ENCODE data around the gene MOSMO. TPM values are rescaled to one million over a fixed set of nuclear protein-coding genes. Genes with fewer than 3 reads are reported as not detected.

Gene MOSMO
- total RNA-seq, 1 donor from 2014 or later = 14.8 TPM

DNA sequence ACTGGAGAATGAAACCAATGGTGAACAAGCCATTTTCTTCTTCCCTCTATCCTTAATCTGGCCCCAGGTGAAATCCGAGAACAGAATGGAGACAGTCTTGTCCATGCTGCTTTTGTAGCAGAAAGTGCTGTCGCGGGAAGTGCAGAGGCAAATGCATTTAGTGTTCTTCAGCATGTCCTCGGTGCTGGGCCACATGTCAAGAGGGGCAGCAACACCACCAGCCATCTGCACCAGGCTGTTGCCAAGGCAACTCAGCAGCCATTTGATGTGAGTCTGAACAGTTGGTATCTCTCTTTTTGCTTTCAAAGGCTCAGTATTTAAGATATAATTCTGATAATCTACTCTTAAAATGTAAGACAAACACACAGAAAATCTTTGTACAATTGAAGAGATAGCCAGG lies 36.1 kb upstream of the MOSMO start:
- Mint-ChIP-seq H3K27me3 (ENCODE audit: low read depth) (no peaks in the 10 kb centered on the region), H3K9me3 (no peaks in the 10 kb centered on the region), H3K36me3 (ENCODE audit: low read depth) (peaks cover 10% of the 10 kb centered on the region), H3K27ac (ENCODE audit: unreplicated experiment) (no peak overlapping the region), H3K4me1 (no peaks in the 10 kb centered on the region), H3K4me3 (no peak overlapping the region)
- TF ChIP-seq, protein P1, sequence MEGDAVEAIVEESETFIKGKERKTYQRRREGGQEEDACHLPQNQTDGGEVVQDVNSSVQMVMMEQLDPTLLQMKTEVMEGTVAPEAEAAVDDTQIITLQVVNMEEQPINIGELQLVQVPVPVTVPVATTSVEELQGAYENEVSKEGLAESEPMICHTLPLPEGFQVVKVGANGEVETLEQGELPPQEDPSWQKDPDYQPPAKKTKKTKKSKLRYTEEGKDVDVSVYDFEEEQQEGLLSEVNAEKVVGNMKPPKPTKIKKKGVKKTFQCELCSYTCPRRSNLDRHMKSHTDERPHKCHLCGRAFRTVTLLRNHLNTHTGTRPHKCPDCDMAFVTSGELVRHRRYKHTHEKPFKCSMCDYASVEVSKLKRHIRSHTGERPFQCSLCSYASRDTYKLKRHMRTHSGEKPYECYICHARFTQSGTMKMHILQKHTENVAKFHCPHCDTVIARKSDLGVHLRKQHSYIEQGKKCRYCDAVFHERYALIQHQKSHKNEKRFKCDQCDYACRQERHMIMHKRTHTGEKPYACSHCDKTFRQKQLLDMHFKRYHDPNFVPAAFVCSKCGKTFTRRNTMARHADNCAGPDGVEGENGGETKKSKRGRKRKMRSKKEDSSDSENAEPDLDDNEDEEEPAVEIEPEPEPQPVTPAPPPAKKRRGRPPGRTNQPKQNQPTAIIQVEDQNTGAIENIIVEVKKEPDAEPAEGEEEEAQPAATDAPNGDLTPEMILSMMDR (conservative IDR thresholded peaks at IDR 0.05) = no peak
- no peak for DNase-seq (ENCODE audit: low read depth, low spot score)

DNA sequence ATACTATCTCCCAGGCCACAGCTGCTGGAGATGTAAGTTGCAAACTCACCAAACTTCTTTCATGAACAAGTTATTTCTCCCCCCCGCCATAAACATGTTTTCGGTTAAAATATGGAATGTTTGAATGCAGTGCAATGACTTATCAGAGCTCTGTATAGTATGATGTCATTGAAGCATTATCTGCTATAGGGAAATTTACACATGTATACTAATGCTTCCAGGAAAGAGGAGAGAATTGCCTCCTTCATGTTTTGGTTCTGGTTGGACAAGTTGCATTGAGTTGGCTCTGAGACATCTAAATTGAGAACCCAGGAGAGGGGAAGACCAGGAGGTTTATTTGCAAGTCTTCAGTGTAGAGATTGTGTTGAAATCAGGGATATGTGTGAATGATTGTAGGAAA lies 34.0 kb upstream of the MOSMO start:
- DNase-seq (ENCODE audit: low read depth, low spot score) = no peak
- Mint-ChIP-seq H3K9me3 (no peaks in the 10 kb centered on the region), H3K27me3 (ENCODE audit: low read depth) (no peaks in the 10 kb centered on the region), H3K36me3 (ENCODE audit: low read depth) (peaks cover 10% of the 10 kb centered on the region), H3K4me3 (no peak overlapping the region), H3K27ac (ENCODE audit: unreplicated experiment) (no peak overlapping the region), H3K4me1 (no peaks in the 10 kb centered on the region)
- TF ChIP-seq, protein P1 (conservative IDR thresholded peaks at IDR 0.05) = no peak

DNA sequence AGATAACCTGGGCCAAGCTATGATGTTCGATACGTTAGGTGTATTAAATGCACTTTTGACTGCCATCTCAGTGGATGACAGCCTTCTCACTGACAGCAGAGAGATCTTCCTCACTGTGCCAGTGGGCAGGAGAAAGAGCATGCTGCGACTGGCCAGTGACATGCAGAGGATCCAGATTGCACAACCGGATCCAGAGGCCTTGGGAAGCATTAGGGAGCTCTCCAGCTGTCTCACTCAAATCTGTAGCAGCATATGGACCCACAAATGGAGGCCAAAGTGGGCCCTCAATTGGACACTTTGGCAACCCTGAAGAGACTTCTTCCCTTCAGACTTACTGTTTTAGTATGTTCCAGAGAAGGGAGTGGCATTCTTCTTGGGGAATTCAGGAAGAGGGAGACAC lies 27.9 kb upstream of the MOSMO start:
- Mint-ChIP-seq H3K4me1 (no peaks in the 10 kb centered on the region), H3K4me3 (no peak overlapping the region), H3K27ac (ENCODE audit: unreplicated experiment) (no peak overlapping the region), H3K36me3 (ENCODE audit: low read depth) (peaks cover 7% of the 10 kb centered on the region), H3K27me3 (ENCODE audit: low read depth) (no peaks in the 10 kb centered on the region), H3K9me3 (no peaks in the 10 kb centered on the region)
- TF ChIP-seq, protein P1 (conservative IDR thresholded peaks at IDR 0.05) = no peak
- DNase-seq (ENCODE audit: low read depth, low spot score) = no peak

DNA sequence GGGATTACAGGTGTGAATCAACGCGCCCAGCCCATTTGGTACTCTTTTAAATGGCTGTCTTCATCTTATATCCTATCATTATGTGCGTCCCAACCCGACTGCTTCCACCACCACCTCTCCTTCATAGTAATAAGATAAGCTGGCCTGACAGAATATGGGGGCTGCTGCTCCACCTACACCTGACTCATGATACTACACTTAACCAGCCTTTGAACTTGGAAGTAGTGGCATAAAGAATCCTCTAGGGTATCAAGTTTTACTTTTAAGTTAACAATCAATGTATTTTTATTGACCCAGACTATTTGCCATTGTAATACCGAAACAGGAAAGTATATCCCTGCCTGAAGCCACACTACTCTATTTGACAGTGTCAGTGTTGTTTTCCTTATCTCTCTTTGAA lies 25.8 kb upstream of the MOSMO start:
- Mint-ChIP-seq H3K36me3 (ENCODE audit: low read depth) (peaks cover 5% of the 10 kb centered on the region), H3K4me1 (no peaks in the 10 kb centered on the region), H3K4me3 (no peak overlapping the region), H3K27ac (ENCODE audit: unreplicated experiment) (no peak overlapping the region), H3K27me3 (ENCODE audit: low read depth) (no peaks in the 10 kb centered on the region), H3K9me3 (no peaks in the 10 kb centered on the region)
- TF ChIP-seq, protein P1 (conservative IDR thresholded peaks at IDR 0.05) = peak; percentile 17
- DNase-seq (ENCODE audit: low read depth, low spot score) = no peak

DNA sequence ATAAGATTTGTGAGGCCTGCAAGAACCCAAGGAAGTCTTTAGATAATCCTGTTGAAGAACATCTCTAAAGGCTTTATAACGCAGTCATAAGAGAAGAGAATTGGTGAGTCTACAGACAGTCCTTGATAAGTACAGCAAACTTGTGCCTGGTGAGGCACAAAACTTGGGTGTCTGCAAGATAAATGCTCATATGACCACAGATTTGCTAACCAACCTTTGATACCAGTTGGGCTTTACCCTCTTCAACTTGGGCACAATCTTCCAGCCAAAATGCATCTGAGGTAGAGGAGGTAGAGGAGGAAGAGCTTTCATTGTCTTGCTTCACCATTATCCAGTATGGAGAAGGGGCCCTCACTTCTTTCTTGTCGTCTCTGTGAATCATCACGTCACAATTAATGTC lies 23.8 kb upstream of the MOSMO start:
- H3K36me3 Mint-ChIP-seq (ENCODE audit: low read depth) = peaks cover 5% of the 10 kb centered on the region
- TF ChIP-seq, protein P1 (conservative IDR thresholded peaks at IDR 0.05) = no peak
- DNase-seq (ENCODE audit: low read depth, low spot score) = no peak
- H3K27me3 Mint-ChIP-seq (ENCODE audit: low read depth) = no peaks in the 10 kb centered on the region
- H3K27ac Mint-ChIP-seq (ENCODE audit: unreplicated experiment) = no peak overlapping the region
- H3K4me3 Mint-ChIP-seq = no peak overlapping the region
- H3K9me3 Mint-ChIP-seq = no peaks in the 10 kb centered on the region
- H3K4me1 Mint-ChIP-seq = no peaks in the 10 kb centered on the region

DNA sequence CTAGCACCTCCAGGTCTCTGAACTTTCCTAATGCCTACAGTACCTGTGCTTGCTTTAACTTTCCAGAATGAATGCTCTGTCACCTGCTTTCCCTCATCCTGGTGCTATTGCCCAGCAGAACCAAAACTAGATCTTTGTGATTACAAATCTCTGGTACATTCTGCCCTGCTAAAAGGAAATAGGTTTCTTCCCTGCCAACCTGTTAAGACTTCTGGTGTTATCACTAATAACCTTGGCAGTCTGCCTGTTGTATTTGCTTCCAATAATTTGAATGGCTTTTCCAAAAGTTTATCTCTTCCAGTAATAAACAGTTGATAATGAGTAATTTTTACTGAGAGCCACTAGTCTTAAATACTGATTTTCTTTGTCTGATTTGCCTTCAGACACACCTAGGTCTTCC lies 22.4 kb upstream of the MOSMO start:
- peaks cover 5% of the 10 kb centered on the region for H3K36me3 Mint-ChIP-seq (ENCODE audit: low read depth)
- no peaks in the 10 kb centered on the region for H3K27me3 Mint-ChIP-seq (ENCODE audit: low read depth)
- no peak overlapping the region for H3K27ac Mint-ChIP-seq (ENCODE audit: unreplicated experiment)
- no peak overlapping the region for H3K4me3 Mint-ChIP-seq
- TF ChIP-seq, protein P1 (conservative IDR thresholded peaks at IDR 0.05) = no peak
- DNase-seq (ENCODE audit: low read depth, low spot score) = no peak
- H3K9me3 Mint-ChIP-seq = no peaks in the 10 kb centered on the region
- H3K4me1 Mint-ChIP-seq = no peaks in the 10 kb centered on the region
